Sigmoid colon (tissue), 4 donors: ENCODE results near the gene EMC6.

Source experiments
- EP300 ChIP-seq, 4 donors: sonication (generic); formaldehyde crosslinking; IDR thresholded peaks; one replicate each; pipeline ENCODE4 v1.6.1; 2017; ENCODE audit warnings: antibody characterized with exemption in 4 of 4
- POLR2A ChIP-seq, 2 donors: fragments of 450-650 bp; IDR thresholded peaks; one replicate each; pipeline ENCODE4 v1.6.1; 2016; ENCODE audit warnings: antibody characterized with exemption in 2 of 2, mild to moderate bottlenecking in 2 of 2, moderate library complexity in 2 of 2
- POLR2AphosphoS5 ChIP-seq, 4 donors: sonication (generic); formaldehyde crosslinking; IDR thresholded peaks; one replicate each; pipeline ENCODE4 v1.6.1; 2017; ENCODE audit warnings: antibody characterized with exemption in 4 of 4
- TF ChIP-seq, protein P1 (sequence below), 4 experiments: fragments of 450-650 bp in 3 of 4; fragments of 200-600 bp in 1 of 4; IDR thresholded peaks; one replicate each; pipeline ENCODE4 v1.5.1; 2016 to 2019; ENCODE audit warnings: antibody characterized with exemption in 4 of 4, mild to moderate bottlenecking in 3 of 4, moderate library complexity in 2 of 4

DNA sequence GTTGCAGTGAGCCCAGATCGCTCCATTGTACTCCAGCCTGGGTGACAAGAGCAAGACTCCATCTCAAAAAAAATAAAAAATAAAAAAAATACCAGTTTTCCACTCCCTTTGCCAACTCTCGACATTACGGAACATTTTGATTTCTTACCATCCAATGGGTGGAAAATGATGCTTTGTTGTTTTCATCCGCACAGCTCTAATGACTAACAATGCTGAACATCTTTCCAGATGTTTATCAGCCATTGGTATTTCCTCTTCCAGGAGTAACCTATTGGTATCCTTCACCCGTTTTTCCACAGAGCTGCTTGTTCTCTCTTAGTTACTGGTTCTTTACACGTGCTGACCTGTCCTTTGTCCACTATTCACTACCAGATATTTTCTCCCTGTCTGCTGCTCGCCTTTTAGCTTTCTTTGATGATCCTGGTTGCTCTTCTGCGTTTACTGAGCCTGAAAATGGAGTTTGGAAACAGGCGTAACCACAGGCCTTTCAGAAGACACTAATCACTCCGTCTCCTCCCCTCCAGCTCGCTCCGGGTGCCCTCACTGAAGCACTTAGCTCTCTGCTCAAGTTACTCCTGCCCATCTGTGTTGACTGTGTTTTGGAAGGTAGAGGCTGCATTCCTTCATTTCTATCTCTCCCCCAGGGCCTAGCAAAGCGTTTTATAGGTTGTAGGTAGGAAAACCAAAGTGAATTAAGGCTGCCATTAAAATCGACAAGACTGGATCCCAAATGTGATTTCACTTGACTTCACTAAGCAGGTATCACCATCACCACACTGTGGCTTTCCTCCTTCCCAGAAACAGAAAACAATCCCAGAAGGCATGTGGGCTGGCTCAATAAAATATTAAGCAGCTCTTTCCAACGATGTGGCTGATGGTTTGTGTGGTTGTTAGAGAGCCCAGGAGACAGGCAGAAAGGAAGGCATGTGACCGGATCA, 41.5 kb upstream of the EMC6 start:
- TF ChIP-seq, protein P1, sequence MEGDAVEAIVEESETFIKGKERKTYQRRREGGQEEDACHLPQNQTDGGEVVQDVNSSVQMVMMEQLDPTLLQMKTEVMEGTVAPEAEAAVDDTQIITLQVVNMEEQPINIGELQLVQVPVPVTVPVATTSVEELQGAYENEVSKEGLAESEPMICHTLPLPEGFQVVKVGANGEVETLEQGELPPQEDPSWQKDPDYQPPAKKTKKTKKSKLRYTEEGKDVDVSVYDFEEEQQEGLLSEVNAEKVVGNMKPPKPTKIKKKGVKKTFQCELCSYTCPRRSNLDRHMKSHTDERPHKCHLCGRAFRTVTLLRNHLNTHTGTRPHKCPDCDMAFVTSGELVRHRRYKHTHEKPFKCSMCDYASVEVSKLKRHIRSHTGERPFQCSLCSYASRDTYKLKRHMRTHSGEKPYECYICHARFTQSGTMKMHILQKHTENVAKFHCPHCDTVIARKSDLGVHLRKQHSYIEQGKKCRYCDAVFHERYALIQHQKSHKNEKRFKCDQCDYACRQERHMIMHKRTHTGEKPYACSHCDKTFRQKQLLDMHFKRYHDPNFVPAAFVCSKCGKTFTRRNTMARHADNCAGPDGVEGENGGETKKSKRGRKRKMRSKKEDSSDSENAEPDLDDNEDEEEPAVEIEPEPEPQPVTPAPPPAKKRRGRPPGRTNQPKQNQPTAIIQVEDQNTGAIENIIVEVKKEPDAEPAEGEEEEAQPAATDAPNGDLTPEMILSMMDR (IDR thresholded peaks at IDR 0.05): no peak
- TF ChIP-seq POLR2A (IDR thresholded peaks at IDR 0.05) (no peak), POLR2AphosphoS5 (IDR thresholded peaks at IDR 0.05) (no peak), EP300 (IDR thresholded peaks at IDR 0.05) (no peak)
